GM21390 (cell line): ENCODE results near the gene CCDC124.

ENCODE experiments used
- ATAC-seq: cut with Tn5 transposase; IDR thresholded peaks from one replicate; pipeline ENCODE4 v1.9.1; 2021; ENCODE audit not compliant: unreplicated experiment

CCDC124 gene

GRCh38 chr19:17951990-17952976 is 19.5 kb downstream of the CCDC124 start:
- no peak for ATAC-seq

GRCh38 chr19:17953316-17953801 is 20.5 kb downstream of the CCDC124 start:
- no peak for ATAC-seq

- ATAC-seq: no peak
Measured at GRCh38 chr19:17953869-17954268, 21.1 kb downstream of the CCDC124 start.

- no peak for ATAC-seq
Measured at GRCh38 chr19:17954401-17954800, 21.6 kb downstream of the CCDC124 start.

- no peak for ATAC-seq
Measured at GRCh38 chr19:17957149-17957849, 24.5 kb downstream of the CCDC124 start.

GRCh38 chr19:17957885-17958284 is 25.1 kb downstream of the CCDC124 start:
- ATAC-seq: no peak

- no peak for ATAC-seq
Measured at GRCh38 chr19:17963936-17964691, 31.3 kb downstream of the CCDC124 start.

GRCh38 chr19:17965370-17966128 is 32.7 kb downstream of the CCDC124 start:
- ATAC-seq: no peak

GRCh38 chr19:17966129-17966483 is 33.3 kb downstream of the CCDC124 start:
- ATAC-seq: no peak

GRCh38 chr19:17966550-17967256 is 33.9 kb downstream of the CCDC124 start, which contains the start of gene KCNN1:
Gene KCNN1, plus strand, starts transcription at chr19:17967107. Its CDS starts 6,782 bp downstream, at chr19:17973889.
- ATAC-seq: no peak

GRCh38 chr19:17967257-17968051 is 34.6 kb downstream of the CCDC124 start:
- no peak for ATAC-seq

- no peak for ATAC-seq
Measured at GRCh38 chr19:17968362-17968761, 35.5 kb downstream of the CCDC124 start.

- ATAC-seq: no peak
Measured at GRCh38 chr19:17969096-17969792, 36.4 kb downstream of the CCDC124 start.

GRCh38 chr19:17972230-17972629 is 39.4 kb downstream of the CCDC124 start:
- no peak for ATAC-seq

GRCh38 chr19:17973759-17974158 is 40.9 kb downstream of the CCDC124 start:
- no peak for ATAC-seq

GRCh38 chr19:17974551-17974950 is 41.7 kb downstream of the CCDC124 start:
- ATAC-seq: no peak

GRCh38 chr19:17975032-17975431 is 42.2 kb downstream of the CCDC124 start:
- no peak for ATAC-seq

GRCh38 chr19:17977021-17977420 is 44.2 kb downstream of the CCDC124 start:
- no peak for ATAC-seq
